Fibroblast of villous mesenchyme (primary cell): ENCODE measurements around the gene ACBD6. TPM values are rescaled to one million over a fixed set of nuclear protein-coding genes. Genes with fewer than 3 reads are reported as not detected.
A peak's percentile ranks its signal among the peaks of the same experiment; 100 is the strongest.

Source experiments
- DNase-seq: peaks from one replicate; pipeline ENCODE4 v3.0.0-alpha.2; 2010; ENCODE audit warnings: low read depth
- H3K4me3 ChIP-seq: 2 replicates; pipeline ENCODE4 v1.5.1; 2011; ENCODE audit warnings: low read depth, mild to moderate bottlenecking, low read length
- total RNA-seq: library from RNA; depleted of rRNA; stranded (reverse); fragments of >200 nt; gene quantifications from 2 replicates; pipeline ENCODE4 v1.2.3, GENCODE V29; 2012
- TF ChIP-seq, protein P1 (sequence below): IDR thresholded peaks from 2 replicates; pipeline ENCODE4 v1.5.1; 2012; ENCODE audit warnings: low read depth, mild to moderate bottlenecking, low read length; ENCODE audit not compliant: insufficient read depth

ACBD6 gene
- total RNA-seq, 1 donor = 44.5 TPM

DNA sequence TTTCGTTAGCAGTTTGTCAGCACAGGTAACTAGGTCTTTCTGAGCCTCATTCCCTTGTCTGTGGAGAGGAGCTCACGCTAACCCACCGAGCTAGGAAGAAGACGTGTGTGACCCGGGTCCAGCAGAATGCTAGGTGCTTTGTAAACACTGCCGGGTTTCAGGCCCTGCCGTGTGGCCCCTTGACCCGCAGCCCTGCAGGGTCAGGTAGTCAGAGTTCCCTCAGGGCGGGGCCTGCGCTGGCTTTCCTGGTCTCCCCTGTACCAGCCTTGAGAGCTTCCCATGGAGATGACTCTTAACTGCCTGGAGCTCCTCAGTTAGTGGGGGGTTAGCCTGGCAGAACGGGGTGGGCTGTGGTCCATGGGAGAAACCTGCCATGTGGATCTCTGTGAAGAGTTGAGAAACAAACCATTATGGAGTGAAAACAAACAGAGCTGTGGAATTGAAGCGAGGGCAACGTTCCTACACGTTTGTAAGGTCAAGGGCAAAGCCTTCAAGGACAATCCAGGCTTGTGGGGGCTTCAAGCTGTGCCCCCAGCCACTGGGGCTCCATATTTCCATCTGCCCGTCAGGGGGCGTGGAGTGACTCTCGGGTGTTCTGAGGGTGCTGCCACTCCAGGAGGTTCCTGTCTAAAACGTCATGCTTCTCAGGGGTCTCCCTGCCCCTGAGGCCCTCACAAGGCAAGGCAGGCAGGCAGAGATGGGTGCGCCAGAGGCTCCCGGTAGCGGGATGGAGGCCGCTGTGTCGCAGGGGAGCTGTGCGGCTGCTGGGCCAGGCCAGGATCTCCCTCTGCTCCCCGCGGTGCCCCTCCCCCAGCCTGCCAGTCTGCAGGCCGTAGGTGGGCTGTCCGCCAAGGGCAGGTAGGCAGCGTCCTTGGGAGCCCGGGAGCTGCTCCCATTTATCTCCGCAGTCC, 248.5 kb downstream of the ACBD6 start:
- TF ChIP-seq, protein P1, sequence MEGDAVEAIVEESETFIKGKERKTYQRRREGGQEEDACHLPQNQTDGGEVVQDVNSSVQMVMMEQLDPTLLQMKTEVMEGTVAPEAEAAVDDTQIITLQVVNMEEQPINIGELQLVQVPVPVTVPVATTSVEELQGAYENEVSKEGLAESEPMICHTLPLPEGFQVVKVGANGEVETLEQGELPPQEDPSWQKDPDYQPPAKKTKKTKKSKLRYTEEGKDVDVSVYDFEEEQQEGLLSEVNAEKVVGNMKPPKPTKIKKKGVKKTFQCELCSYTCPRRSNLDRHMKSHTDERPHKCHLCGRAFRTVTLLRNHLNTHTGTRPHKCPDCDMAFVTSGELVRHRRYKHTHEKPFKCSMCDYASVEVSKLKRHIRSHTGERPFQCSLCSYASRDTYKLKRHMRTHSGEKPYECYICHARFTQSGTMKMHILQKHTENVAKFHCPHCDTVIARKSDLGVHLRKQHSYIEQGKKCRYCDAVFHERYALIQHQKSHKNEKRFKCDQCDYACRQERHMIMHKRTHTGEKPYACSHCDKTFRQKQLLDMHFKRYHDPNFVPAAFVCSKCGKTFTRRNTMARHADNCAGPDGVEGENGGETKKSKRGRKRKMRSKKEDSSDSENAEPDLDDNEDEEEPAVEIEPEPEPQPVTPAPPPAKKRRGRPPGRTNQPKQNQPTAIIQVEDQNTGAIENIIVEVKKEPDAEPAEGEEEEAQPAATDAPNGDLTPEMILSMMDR = no peak
- H3K4me3 ChIP-seq = no peak overlapping the region
- no peak for DNase-seq

DNA sequence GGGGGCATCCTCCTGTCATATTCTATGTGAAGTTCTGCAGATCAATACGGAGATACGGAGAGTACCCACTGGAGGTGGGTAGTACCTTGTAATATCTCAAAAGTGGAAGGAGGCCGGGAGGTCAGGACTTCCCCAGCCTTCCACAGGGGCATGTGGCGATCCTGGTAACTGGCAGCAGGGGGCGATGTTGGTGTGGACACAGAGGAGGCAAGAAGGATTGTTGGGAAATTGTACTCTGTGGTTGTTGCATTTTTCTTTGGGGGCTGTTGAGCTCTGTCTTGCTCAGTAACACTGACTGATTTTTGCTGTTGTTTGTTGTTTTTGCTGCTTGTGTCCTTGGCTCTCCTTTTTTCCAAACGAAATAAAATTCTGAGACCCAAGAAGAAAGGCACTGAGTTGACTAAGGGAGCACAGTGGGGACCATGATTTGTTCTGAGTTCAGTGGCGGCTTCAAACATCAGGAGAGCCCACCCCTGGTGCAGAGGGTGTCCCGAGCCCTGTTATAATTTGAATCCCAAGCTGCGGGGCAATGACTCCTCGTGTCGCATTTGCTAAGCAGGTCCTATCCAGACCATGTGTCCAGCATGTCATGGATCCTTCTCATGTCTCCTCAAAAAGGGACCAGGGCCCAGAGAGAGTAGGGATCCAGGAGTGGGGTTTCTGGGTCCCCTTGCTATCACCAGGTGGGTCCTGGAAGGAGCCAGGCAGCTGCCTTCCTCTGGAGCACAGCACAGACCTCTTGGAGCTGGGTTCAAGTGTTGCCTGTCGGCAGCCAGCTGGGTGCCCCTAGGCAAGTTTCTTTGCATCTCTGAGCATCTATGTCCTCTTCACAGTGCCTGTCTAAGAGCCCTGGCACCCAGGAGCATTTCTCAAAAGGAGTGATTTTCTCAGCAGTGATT, 249.5 kb downstream of the ACBD6 start:
- DNase-seq = peak; percentile 65
- TF ChIP-seq, protein P1 = peak; percentile 92
- H3K4me3 ChIP-seq = no peak overlapping the region

GRCh38 chr1:180251526-180252305, 250.7 kb downstream of the ACBD6 start:
- H3K4me3 ChIP-seq = no peak overlapping the region
- no peak for DNase-seq
- TF ChIP-seq, protein P1 = no peak

- TF ChIP-seq, protein P1 = no peak
- no peak overlapping the region for H3K4me3 ChIP-seq
- DNase-seq = no peak
These were observed 251.4 kb downstream of the ACBD6 start for GRCh38 chr1:180250883-180251509.

GRCh38 chr1:180250499-180250770, 251.9 kb downstream of the ACBD6 start:
- TF ChIP-seq, protein P1 = no peak
- no peak overlapping the region for H3K4me3 ChIP-seq
- no peak for DNase-seq
